AG09309 (cell line): Measurements from ENCODE around the gene CR1L.
A peak's percentile ranks its signal among the peaks of the same experiment; 100 is the strongest.
"Not testable (repeated sequence)": the region's sequence is repeated elsewhere in the genome, so short reads cannot be mapped to it uniquely, and the experiment has no call there.

Experiments used
- DNase-seq: peaks from one replicate; pipeline ENCODE4 v3.0.0-alpha.2; 2010; ENCODE audit warnings: low read depth
- H3K4me3 ChIP-seq: 2 replicates; pipeline ENCODE4 v1.5.1; 2011; ENCODE audit warnings: mild to moderate bottlenecking, low read depth, low read length, moderate library complexity; ENCODE audit not compliant: control insufficient read depth
- CTCF ChIP-seq: IDR thresholded peaks from 2 replicates; pipeline ENCODE4 v1.5.1; 2011; ENCODE audit warnings: mild to moderate bottlenecking, low read depth, low read length, inconsistent platforms; ENCODE audit not compliant: insufficient read depth, control insufficient read depth; ENCODE audit errors: missing control alignments

The CR1L gene

DNA sequence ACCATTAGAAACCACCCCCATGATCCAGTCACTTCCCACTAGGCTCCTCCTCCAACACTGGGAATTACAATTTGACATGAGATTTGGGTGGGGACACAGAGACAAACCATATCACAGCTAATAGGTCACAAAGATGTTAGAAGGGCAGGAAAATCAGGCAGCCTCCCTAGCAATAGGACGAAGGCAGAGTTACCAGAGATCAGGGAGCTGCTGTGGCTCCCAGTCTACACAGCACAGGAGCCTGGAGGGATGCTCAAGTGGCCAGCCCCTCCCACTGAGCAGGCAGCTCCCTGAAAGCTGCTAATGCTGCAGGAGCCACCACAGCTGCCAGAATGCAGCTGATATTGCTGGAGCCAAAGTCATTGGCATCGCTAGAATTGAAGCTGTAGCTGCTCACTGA lies 51.0 kb downstream of the CR1L start:
- no peak for TF ChIP-seq CTCF
- H3K4me3 ChIP-seq: no peak overlapping the region
- no peak for DNase-seq

GRCh38 chr1:207698822-207699483 lies 54.0 kb downstream of the CR1L start:
- peak; percentile 77 for TF ChIP-seq CTCF
- no peak for DNase-seq

GRCh38 chr1:207702317-207702716 lies 57.4 kb downstream of the CR1L start:
- no peak overlapping the region for H3K4me3 ChIP-seq
- DNase-seq: no peak
- TF ChIP-seq CTCF: no peak

More at GRCh38 chr1:207698822-207699483, 54.0 kb downstream of the CR1L start:
- no peak overlapping the region for H3K4me3 ChIP-seq

DNA sequence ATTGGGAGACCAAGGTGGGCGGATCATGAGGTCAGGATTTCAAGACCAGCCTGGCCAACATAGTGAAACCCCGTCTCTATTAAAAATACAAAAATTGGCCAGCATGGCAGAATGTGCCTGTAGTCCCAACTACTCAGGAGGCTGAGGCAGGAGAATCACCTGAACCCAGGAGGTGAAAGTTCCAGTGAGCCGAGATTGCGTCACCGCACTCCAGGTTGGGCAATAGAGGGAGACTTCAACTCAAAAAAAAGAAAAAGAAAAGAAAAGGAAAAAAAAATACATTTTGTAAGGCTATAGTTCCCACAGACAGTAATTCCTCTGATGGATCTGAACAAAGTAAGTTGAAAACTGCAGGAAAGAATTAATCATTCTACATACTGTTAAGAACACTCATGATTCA lies 58.8 kb downstream of the CR1L start:
- DNase-seq: no peak
- H3K4me3 ChIP-seq: no peak overlapping the region
- no peak for TF ChIP-seq CTCF

- not testable (repeated sequence) for H3K4me3 ChIP-seq, DNase-seq
Measured at GRCh38 chr1:207708004-207708403, 63.1 kb downstream of the CR1L start.

- DNase-seq: no peak
- TF ChIP-seq CTCF: peak; percentile 2
- H3K4me3 ChIP-seq: no peak overlapping the region
Measured at GRCh38 chr1:207711285-207711684, 66.4 kb downstream of the CR1L start.

GRCh38 chr1:207712701-207713100 lies 67.8 kb downstream of the CR1L start:
- DNase-seq: not testable (repeated sequence)

DNA sequence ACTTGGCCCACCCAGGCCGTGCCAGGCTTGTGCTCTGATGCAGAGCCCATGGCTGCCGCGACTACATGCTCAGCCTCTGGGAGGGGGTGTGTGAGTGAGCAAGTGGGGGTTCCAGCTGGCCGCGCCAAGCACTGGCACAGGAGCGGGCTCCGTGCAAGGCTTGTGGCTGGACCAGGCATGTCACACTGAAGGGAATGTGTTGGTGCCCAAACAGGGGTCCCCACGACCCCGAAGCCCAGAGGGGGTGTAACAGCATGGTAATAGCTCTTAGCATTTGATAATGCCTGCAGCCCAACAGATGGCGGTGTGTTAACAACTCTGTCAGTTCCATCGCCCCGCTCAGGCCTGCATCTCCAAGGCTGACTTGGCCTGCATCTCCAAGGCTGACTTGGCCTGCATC lies 68.6 kb downstream of the CR1L start:
- no peak for TF ChIP-seq CTCF
- no peak overlapping the region for H3K4me3 ChIP-seq
- DNase-seq: no peak

More at GRCh38 chr1:207712701-207713100, 67.8 kb downstream of the CR1L start:
- not testable (repeated sequence) for H3K4me3 ChIP-seq
